Lung microvascular endothelial cell (primary cell): ENCODE data around the gene SERPINA3. TPM values are rescaled to one million over a fixed set of nuclear protein-coding genes. Genes with fewer than 3 reads are reported as not detected.
"Not testable (repeated sequence)": the region's sequence is repeated elsewhere in the genome, so short reads cannot be mapped to it uniquely, and the experiment has no call there.

Experiments
- DNase-seq, 2 donors: peaks; one replicate each; pipeline versions ENCODE4 v3.0.0 to v3.0.0-alpha.2; 2010; ENCODE audit warnings: low read depth in 2 of 2
- total RNA-seq: library from RNA; depleted of rRNA; stranded (reverse); fragments of >200 nt; gene quantifications from 2 replicates; pipeline ENCODE4 v1.2.1, GENCODE V29; 2014

Gene SERPINA3
- under 0.01 TPM in 1 of 2 replicates, not detected in the other for total RNA-seq

DNA sequence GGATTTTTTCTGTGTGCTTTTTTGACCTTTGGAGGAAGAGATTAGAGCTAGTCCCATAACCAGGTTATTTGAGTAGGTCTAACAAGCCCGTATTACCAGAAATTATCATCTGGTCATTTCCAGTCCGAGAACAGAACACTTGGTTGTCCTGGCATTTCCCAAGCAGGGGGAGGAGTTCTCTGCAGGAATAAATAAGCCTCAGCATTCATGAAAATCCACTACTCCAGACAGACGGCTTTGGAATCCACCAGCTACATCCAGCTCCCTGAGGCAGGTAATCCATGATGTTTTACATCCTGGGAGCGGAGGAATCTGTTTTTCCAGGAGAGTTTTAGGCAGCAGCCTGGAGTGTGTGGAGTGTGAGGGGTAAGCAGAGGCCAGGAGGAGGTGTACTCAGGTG is at the start of gene SERPINA3:
Gene SERPINA3 (plus strand): TSS at position 218 of the 400 bp plus-strand sequence. CDS start 2,051 bp downstream, outside the sequence.
- no peak for DNase-seq

DNA sequence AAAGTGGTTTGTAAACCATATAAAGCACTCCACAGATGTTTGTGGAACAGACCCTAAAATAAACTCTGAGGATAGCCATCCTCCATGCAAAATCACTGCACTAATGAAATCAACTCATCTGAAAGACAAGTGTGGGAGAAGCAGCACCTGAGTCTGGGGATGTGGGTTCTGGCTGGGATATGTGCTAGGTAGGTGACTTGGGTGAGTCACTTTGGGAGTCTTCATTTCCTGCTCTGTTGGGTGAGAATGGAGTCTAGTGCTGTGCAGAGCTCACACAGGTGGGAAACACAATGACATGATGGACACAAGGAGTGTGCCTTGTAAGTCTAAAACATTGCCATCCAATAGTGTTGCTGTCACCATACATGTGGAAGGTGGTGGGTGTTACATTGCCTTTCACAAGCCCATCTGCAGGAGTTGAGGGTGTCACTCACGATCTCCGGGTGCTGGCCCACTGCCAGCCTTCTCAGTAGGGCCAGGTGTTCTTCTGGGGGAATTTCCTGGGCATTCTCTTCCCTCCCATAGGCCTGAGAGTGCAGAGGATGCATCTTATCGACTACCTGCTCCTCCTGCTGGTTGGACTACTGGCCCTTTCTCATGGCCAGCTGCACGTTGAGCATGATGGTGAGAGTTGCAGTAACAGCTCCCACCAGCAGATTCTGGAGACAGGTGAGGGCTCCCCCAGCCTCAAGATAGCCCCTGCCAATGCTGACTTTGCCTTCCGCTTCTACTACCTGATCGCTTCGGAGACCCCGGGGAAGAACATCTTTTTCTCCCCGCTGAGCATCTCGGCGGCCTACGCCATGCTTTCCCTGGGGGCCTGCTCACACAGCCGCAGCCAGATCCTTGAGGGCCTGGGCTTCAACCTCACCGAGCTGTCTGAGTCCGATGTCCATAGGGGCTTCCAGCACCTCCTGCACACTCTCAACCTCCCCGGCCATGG is 49.0 kb upstream of the SERPINA3 start:
- no peak for DNase-seq

DNA sequence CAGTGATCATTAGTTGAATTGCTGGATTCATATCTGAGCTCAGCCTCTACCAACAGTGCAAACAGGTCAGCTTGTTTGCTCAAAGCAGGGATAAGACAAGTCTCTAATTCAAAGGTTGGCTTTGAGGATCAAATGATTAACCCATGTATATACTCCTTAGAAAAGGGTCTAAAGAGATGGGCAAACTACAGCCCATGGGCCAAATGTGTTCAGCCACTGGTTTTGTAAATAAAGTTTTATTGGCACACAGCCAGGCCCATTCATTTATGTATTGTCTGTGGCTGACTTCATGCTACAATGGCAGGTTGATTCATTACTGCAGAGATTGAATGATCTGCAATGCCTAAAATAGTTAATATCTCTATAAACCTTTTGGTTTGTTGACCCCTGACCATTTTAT is 47.8 kb upstream of the SERPINA3 start:
- no peak for DNase-seq

DNA sequence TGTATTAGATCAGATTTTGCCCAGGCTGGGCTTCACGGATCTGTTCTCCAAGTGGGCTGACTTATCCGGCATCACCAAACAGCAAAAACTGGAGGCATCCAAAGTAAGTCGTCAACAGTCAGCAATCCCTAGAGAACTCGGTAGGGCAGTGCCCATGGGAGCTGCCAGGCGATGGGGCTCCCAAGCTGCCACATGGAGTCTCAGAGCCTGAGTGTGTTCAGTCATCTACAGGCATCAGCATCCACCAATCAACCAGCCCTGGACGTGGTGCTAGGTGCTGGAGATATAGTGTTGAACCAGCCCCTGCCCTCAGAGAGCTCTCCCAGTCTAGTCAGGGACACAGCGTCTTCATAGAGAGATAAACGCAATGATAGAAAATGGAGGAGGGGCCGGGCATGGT is 44.0 kb upstream of the SERPINA3 start:
- DNase-seq: no peak

DNA sequence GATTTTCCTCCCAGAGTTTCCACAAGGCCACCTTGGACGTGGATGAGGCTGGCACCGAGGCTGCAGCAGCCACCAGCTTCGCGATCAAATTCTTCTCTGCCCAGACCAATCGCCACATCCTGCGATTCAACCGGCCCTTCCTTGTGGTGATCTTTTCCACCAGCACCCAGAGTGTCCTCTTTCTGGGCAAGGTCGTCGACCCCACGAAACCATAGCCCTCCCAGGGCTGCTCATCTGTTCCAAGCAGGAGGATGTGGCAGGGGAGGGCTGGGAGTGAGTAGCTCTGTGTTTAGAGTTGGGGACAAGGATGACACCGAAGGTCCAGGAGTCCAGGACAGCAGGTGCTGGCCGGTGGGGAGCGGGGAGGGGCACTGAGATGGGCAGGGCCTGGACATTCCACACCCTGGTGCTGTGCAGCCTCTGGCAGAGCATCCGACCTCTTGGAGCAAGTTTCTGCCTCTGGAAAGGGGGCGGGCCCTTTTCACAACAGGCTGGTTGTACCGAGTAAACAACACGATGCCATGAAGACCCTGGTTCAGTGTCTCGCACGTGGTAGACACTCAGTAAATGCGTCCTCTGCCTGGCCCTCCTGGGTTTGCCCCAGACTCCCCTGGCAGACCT is 42.7 kb upstream of the SERPINA3 start:
- no peak for DNase-seq

DNA sequence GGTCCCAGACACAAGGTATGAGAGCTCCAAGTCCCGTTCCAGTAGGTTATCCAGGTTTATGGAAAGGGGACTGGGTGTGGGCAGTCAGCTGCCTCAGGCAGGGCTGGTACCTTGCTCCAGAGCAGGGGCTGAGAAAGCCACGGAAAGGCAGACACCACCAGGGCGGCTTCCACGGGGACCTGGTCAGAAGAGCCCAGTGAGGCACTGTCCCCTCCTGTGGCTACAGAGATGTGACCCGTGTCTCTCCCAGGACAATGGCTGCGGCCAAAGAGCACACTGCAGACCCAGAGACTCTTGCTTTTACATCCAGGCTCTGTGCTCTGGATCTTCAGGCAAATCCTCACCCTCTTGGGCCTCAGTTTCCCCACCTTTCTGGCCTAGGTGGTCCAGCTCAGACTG is 42.2 kb upstream of the SERPINA3 start:
- no peak for DNase-seq

DNA sequence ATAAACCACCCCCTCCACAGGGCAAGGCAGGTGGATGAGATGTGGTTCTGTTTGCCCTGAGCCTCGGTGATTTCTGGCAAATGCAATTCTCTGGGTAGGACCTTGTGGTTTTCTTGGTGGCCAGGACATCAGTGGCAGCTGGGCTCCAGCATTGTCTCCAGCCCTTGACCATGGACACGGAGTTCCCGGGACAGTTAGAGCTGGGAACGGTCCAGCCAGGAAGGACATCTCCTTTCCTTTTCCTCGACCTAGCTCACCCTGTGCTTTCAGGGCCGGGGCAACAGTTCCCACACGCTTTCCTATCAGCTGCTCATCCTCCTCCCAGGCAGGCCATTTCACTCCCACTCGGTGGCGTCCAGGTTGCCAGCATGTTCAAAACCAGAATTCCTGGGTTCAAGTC is 41.8 kb upstream of the SERPINA3 start:
- peak in 1 of 2 donors; percentile 11 for DNase-seq

DNA sequence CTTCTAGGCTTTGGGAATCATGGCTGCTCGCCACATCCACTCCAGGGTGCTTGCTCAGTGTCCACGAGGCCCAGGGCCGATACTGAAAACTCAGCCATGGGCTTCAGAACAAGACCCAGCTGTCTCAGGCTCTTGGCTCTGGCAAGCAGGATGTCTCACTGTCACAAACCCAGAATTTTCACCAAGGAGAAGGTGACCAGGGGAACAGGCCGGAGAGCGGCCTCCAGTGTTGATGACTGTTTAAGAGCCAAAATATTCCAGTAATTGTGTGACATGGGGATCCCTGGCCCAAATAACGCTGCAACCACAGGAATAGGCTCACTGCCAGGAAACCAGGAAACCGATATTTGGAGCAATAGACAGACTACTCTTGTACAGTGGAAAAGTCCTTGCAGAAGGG is 40.8 kb upstream of the SERPINA3 start:
- DNase-seq: peak in 1 of 2 donors; percentile 20

DNA sequence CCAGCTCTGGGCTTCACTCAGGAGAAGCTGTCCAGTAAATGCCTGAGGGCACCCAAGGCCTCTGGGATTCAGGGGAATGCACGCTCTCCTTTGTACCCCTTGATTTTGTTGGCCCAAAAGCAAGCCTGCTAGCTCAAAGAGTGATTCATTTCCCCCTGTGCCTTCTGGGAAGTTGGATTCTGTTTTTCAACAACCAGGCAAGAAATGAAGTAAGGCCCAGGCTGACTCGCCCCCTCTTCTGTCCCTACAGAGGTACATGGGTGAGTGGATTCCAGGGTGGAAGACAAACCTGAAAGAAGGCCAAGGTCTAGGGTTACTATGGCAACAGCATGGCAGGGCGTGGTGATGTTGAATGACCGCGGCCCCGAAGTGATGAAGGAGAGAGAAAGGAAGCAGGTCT is 40.2 kb upstream of the SERPINA3 start:
- DNase-seq: peak in 1 of 2 donors; percentile 39

DNA sequence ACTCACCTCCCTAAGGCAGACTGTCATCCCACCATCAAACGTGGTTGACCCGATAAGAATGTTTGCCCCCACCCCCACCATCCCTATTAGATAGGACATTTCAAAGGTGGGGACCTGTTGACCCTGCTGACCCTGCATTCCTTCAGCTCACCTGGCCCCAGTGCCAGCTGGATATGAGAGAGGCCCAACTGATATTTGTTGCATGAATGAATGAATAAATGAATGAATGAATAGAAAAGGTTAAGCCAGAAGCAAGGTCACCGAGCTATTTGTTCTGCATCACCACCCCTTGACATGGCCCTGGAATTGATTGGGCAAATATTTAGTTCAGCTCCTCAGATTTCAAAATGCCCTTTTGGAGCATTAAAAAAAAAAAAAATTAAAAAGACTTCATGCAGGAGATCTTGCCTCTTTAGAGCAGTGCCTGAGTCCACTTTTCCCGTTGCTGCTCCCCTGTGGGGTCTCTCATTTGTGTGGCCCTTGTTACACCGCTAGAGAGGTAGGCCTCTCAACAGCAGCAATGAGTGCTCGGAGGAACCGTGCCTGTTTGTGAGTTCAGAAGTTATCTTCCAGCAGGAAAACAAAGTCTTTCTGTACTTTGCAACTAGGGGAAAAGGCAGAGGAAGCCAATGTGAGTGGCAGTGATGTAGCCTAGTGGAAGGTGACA is 39.4 kb upstream of the SERPINA3 start:
- DNase-seq: no peak

DNA sequence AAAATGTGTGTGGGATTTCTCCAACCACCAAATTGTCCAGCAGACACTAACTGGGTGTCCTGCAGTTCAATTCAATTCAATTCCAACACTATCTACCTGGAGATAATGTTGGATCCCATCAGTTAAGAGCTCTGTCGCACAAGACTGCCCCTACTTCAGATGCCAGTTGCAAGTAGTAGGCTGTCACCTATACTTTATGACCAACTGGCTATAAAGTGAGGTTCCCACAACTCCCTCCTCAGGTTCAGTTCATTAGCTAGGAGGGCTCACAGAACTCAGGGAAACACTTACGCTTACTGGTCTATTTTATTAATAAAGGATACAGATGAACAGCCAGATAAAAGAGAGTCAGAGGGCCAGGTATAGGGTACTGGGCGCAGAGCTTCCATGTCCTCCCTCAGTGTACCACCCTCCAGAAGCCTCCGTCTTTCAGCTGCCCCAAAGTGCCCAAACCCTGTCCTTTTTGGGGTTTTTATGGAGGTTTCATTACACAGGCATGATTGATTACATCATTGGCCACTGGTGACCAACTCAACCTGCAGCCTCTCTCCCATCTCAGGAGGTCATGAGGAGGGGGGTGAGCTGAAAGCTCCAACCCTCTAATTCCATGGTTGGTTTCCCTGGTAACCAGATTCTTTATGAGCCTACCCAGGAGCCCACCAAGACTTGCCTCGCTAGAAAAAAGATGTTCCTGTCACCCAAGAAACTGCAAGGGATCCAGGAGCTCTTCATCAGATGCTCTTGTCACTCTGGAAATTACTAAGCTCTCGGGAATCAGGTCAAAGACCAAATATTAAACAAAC is 38.5 kb upstream of the SERPINA3 start:
- DNase-seq: no peak

DNA sequence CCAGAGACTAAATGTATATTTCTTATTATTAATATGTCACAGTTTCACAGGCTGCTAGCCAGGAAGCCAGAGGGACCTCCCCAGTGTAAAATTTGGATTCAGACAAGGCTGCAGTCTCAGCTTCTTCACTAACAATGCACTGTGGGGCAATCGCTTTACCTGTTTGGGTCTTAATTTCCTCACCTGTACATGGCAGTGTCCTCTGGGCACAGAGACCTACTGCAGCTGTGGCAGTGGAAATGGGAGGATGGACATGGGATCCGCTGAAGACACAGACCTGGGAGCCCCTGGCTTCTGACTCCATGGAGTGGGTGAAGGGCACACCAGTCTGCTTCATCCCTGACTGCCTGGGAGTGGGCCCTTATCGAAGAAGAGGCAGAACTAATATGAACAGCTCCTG is 37.9 kb upstream of the SERPINA3 start:
- DNase-seq: no peak

DNA sequence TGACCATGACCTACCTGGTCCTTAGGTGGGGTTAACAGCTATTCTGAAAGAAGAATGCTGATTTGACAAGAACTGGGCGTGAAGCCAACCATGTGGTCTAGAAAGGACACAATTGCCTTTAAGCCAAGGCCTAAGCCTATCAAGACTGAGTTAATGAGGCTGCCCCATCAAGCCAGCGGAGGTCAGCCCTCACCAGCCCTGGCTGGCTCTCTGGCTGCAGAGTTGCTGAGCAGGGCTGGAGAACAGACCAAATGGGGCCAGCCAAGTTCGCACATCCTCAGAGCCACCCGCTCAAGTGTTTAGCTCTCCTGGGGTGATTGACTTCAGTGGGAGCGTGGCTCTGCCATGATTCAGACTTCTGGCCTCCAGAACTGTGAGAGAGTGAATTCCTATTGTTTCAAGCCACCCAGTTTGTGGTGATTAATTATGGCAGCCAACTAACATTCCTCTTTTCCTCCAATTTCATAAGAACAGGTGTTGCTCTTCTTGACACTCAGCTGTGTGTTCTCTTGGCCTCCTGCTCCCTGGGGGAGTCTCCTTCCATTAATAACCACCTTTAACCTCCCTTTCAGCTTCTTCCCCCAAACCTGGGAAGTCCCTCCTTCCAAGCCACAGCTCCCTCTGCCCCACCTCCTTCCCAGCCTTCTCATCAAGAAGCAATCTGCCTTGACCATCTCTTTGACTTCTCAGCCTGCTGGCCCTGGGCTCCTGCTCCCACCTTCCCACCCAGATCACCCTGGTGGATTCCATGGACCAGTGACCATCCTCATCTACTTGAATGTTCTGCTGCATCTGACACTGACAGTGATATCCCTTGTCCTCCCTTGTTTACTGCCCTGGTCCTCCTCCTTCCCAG is 36.2 kb upstream of the SERPINA3 start:
- peak in 1 of 2 donors; percentile 76 for DNase-seq

DNA sequence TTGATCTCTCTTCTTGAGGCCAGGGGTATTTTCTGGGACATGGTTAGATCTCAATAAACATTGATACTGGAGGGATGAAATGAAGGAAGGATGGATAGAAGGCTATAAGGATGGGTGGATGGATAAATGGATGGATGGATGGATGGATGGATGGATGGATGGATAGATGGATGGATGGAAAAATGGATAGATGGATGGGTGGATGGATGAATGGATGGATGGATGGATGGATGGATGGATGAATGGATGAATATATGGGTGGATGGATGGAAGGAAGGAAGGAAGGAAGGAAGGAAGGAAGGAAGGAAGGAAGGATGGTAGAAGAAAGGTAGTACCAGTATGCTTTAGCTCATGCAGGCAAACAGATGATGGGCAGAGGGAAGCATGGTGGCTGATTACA is 34.7 kb upstream of the SERPINA3 start:
- DNase-seq: not testable (repeated sequence)

DNA sequence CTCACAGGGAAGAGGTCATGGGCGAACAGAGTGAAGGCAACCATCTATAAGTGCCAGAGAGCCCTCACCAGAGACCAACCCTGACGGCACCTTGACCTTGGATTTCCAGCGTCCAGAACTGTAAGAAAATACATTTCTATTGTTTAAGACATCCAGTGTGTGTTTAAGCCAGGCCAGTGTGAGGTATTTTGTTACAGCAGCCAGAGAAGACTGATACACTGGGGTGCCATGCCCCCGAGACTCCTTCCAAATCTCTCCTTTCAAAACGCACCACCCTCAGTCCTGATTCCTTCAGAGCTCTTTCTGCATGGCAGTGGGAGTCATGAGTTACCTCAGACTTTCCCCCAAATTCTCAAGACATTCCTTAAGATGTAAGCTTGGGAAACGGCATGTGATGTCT is 33.5 kb upstream of the SERPINA3 start:
- DNase-seq: no peak

DNA sequence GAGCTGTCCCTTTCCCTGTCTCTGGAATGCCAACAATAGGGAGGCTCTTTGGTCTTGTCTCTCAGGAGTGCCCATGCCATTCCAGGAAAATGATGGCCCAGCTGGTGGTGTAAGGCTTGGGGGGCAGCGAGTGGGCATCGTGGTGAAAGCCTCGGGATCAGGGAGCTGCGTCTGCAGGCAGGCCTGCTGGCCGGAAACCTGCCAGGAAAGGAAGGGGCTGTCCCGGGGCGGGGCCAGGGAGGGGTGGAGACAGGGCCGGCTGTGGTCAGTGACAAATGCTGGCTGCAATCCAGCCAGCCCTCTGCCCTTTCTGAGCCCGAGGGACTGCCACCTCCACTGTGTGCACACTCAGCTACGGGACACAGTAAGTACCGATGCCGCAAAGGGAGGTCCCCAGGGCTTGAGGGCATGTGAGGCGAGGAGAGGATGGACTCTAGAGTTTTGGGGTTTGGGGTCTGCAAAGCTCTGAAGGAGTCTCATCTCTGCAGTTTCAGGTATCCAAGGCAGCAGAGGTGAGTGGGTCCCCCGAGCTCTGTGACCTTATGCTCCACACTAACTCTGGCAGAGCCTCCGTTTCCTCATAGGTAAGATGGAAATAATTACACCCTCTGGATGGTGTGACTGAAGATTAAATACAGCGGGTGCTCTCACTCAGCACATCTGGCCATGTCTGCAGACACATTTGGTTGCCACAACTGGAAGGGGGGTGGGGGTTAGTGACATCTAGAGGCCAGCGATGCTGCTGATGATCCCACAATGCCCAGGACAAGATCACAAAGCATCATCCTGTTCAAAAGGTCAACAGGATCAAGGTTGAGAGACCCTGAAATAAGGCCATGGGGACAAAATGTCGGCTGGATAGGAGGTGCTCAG is 30.8 kb upstream of the SERPINA3 start, which contains the start of gene SERPINA5:
Gene SERPINA5 (plus strand): TSS at position 300 of the 873 bp plus-strand sequence. CDS start 5,937 bp downstream, outside the sequence.
- peak; percentile 37 to 59 for DNase-seq

DNA sequence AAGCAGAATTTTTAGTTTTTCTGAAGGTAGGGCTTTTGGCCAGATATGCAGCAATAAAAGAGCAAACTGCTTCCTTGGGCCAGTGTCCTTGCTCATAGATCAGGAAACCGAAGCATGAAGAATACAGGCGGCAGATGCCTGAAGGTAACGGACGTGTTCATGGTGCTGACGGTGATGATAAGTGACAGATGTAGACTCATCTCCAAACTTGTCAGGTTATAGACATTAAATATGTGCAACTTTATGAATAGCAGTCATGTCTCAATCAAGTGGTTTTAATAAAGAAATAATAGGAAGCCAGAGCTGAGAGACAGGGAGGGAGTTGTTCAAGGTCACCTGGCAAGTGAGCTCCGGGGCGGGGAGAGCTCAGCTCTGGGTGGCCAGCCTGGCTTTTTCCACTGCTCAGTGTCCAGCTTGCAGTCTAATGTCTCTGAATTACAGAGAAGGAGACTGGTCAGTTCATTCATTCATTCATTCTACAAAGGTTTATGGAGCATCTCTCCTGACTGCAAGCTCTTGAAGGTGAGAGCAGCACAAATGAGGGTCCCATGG is 29.9 kb upstream of the SERPINA3 start:
- DNase-seq: no peak

DNA sequence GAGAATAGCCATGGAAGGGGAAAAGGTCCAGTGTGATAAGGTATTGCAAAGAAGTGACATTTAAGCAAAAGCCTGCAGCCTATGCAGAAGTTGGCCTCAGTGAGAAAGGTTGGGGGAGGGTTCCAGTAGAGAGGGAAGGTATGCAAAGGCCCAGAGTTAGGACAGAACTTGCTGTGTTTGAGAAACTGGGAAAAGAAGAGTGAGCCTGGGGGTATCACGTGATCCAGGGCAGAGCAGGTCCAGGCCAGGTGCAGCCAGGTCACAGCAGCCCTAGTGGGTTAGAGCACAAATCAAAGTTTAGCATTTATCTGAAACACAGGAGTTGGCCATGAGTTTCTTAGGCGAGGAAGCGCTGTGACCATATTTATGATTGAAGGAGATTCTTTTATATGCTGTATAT is 29.3 kb upstream of the SERPINA3 start:
- no peak for DNase-seq

DNA sequence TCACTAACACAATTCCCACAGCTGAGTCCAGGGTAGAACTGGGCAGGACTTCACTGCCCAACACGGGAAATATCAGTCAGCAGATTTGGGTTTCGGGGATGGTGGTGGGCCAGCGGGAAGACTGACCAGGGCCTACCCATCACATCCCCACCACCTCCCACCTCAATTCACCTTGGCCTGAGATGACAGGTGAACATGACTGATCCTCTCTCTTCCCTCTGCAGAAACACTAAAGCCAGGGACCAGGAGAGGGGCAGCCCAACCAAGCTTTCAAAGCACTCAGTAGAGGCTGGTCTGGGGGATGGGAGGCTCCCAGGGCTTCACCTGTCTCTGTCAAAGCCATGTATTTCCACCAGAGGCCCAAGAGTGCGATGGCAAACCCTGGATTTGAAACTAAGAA is 28.6 kb upstream of the SERPINA3 start:
- no peak for DNase-seq
